Measurements from ENCODE around the gene TTL.
A peak's percentile ranks its signal among the peaks of the same experiment; 100 is the strongest.

Gene TTL

DNA sequence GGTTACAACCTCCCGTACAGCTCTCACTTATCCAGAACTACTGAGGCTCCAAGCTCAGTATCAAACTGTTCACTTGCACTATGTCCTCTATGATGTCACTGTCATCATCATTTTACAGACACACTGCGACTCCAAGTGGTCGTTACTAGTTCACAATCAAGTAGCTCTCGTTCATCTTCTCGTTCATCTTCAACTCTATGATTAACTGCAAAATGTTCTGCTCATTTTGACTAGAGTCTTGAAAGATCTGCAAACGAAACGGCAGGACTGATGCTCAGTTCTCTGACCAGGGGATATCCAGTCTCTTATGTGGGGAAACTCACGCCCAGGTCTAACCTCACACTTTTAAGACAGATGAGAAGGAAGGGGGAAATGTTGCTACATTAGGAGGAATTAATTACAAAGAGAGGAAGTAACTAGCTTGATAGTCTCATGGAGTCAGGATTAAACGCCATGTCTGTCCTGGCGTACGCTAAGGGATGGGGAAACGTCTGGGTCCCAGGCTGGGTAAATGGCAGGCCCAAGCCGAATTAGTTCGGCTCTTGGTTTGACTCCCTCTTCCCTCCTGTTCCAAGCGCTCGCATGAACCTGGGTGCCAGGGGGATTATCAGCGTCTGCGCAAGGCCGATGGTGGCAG lies 101.7 kb downstream of the TTL start:
- peak; percentile 7 for DNase-seq (ENCODE audit: low spot score)

- DNase-seq (ENCODE audit: low spot score) = peak; percentile 94
Observed at GRCh38 chr2:112584134-112584890, 102.4 kb downstream of the TTL start, which contains the start of gene CHCHD5. Gene CHCHD5, plus strand, starts transcription at chr2:112584609. Its CDS starts 39 bp downstream, at chr2:112584648.

DNA sequence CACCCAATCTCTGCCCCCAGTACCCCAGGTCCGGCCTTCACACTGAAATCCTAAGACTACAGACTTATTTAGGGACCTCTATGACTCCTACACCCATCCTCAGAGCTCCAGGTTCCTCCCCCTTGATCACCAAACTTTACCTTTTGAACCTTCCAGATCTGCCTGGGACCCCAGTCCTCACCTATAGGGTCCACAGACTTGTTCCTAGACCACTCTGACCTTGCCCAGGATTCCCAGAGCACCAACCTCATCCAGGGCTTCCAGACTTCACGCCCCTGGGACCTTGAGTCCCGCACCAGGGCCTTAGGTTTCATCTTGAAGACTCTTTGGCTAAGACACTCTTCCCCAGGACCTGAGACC lies 102.9 kb downstream of the TTL start:
- no peak for DNase-seq (ENCODE audit: low spot score)

- DNase-seq (ENCODE audit: low spot score) = no peak
Observed at GRCh38 chr2:112585400-112585799, 103.4 kb downstream of the TTL start.

GRCh38 chr2:112585873-112586464 lies 104.0 kb downstream of the TTL start:
- no peak for DNase-seq (ENCODE audit: low spot score)

- no peak for DNase-seq (ENCODE audit: low spot score)
Observed at GRCh38 chr2:112588611-112589045, 106.7 kb downstream of the TTL start.
